GM23338 (cell line): Measurements from ENCODE around the gene IMPDH1. TPM values are rescaled to one million over a fixed set of nuclear protein-coding genes. Genes with fewer than 3 reads are reported as not detected.

ENCODE experiments used
- ATAC-seq: fragments of 200-7000 bp; cut with Tn5 transposase; 3 replicates; pipeline ENCODE4 v1.9.1; 2020
- DNase-seq: peaks from one replicate; pipeline ENCODE4 v3.0.0-alpha.2; 2015; ENCODE audit warnings: low spot score
- H2AFZ ChIP-seq: fragments of 200-600 bp; sonication (generic); 2 replicates; pipeline ENCODE4 v1.8.0; 2016; ENCODE audit warnings: antibody characterized with exemption, mild to moderate bottlenecking, moderate library complexity
- H3F3A ChIP-seq: fragments of 200-600 bp; sonication (generic); replicated peaks from 2 replicates; pipeline ENCODE4 v1.8.0; 2017; ENCODE audit warnings: antibody characterized with exemption, mixed run types, low read depth
- H3K27ac ChIP-seq: fragments of 200-600 bp; sonication (generic); 2 replicates; pipeline ENCODE4 v1.6.1; 2016; ENCODE audit warnings: low read depth
- H3K27me3 ChIP-seq: fragments of 200-600 bp; sonication (generic); 2 replicates; pipeline ENCODE4 v1.8.0; 2016; ENCODE audit warnings: mild to moderate bottlenecking, mixed run types, moderate library complexity; ENCODE audit not compliant: insufficient read depth
- H3K36me3 ChIP-seq: fragments of 200-600 bp; sonication (generic); 2 replicates; pipeline ENCODE4 v1.8.0; 2016; ENCODE audit warnings: mild to moderate bottlenecking; ENCODE audit not compliant: insufficient read depth
- H3K4me1 ChIP-seq: fragments of 200-600 bp; sonication (generic); 2 replicates; pipeline ENCODE4 v1.8.0; 2016; ENCODE audit warnings: mild to moderate bottlenecking, moderate library complexity; ENCODE audit not compliant: insufficient read depth
- H3K4me2 ChIP-seq: fragments of 200-600 bp; sonication (generic); 2 replicates; pipeline ENCODE4 v1.7.1; 2017; ENCODE audit warnings: mixed run types
- H3K4me3 ChIP-seq: fragments of 200-600 bp; sonication (generic); 2 replicates; pipeline ENCODE4 v1.6.1; 2016; ENCODE audit warnings: mixed run types
- H3K79me2 ChIP-seq: fragments of 200-600 bp; sonication (generic); replicated peaks from 2 replicates; pipeline ENCODE4 v1.8.0; 2017; ENCODE audit warnings: mild to moderate bottlenecking; ENCODE audit not compliant: insufficient read depth
- H3K9me2 ChIP-seq: fragments of 200-600 bp; sonication (generic); 2 replicates; pipeline ENCODE4 v1.8.0; 2017; ENCODE audit not compliant: insufficient read depth
- H4K20me1 ChIP-seq: fragments of 200-600 bp; sonication (generic); replicated peaks from 2 replicates; pipeline ENCODE4 v1.8.0; 2017; ENCODE audit warnings: mild to moderate bottlenecking; ENCODE audit not compliant: insufficient read depth
- H3K27ac Mint-ChIP-seq: 2 replicates; pipeline ENCODE4 v1.8.0; 2020; ENCODE audit warnings: inconsistent platforms, mild to moderate bottlenecking, moderate library complexity, mixed read lengths
- H3K27me3 Mint-ChIP-seq: 3 replicates; pipeline ENCODE4 v1.8.0; 2022; ENCODE audit warnings: low read depth, mild to moderate bottlenecking, moderate library complexity, mixed read lengths, inconsistent platforms; ENCODE audit not compliant: insufficient read depth, poor library complexity
- H3K36me3 Mint-ChIP-seq: 3 replicates; pipeline ENCODE4 v1.8.0; 2021; ENCODE audit warnings: low read depth, mild to moderate bottlenecking, inconsistent platforms, moderate library complexity, mixed read lengths
- H3K4me1 Mint-ChIP-seq: 3 replicates; pipeline ENCODE4 v1.8.0; 2020; ENCODE audit warnings: mild to moderate bottlenecking, inconsistent platforms, mixed read lengths
- H3K4me3 Mint-ChIP-seq: 3 replicates; pipeline ENCODE4 v1.8.0; 2021; ENCODE audit warnings: moderate library complexity, mild to moderate bottlenecking, inconsistent platforms, mixed read lengths
- H3K9me3 Mint-ChIP-seq: 3 replicates; pipeline ENCODE4 v1.8.0; 2020; ENCODE audit warnings: moderate library complexity, mild to moderate bottlenecking, inconsistent platforms, mixed read lengths
- POLR2AphosphoS5 ChIP-seq: IDR thresholded peaks from 2 replicates; pipeline ENCODE4 v1.6.1; 2016; ENCODE audit warnings: antibody characterized with exemption, low read depth
- ZNF331 ChIP-seq: fragments of 250-450 bp; sonication (Bioruptor Pico); IDR thresholded peaks from 2 replicates; pipeline ENCODE4 v1.5.0; 2020; ENCODE audit warnings: low read depth, mild to moderate bottlenecking, moderate library complexity
- polyA plus RNA-seq: library from polyadenylated mRNA; unstranded; fragments of >200 nt; fragmentation: Nextera tagmentation; extraction: Ambion mirVana; gene quantifications from 2 replicates; pipeline ENCODE4 v1.2.1, GENCODE V29; 2016
- total RNA-seq: library from RNA; depleted of rRNA; stranded (reverse); fragments of >200 nt; shearing (Covaris generic); gene quantifications from 2 replicates; pipeline ENCODE4 v1.2.3, GENCODE V29; 2014
- TF ChIP-seq, protein P1 (sequence below): fragments of 250-450 bp; sonication (Bioruptor Pico); IDR thresholded peaks from 2 replicates; pipeline ENCODE4 v1.5.0; 2020; ENCODE audit warnings: mild to moderate bottlenecking, moderate library complexity
- TF ChIP-seq, protein P2 (sequence below): IDR thresholded peaks from one replicate; pipeline ENCODE4 v1.6.1; 2018; ENCODE audit warnings: antibody characterized with exemption; ENCODE audit not compliant: unreplicated experiment

Gene IMPDH1
- total and polyA plus RNA-seq, 2 experiments from 2014 or later: 16.4 to 48.3 TPM

DNA sequence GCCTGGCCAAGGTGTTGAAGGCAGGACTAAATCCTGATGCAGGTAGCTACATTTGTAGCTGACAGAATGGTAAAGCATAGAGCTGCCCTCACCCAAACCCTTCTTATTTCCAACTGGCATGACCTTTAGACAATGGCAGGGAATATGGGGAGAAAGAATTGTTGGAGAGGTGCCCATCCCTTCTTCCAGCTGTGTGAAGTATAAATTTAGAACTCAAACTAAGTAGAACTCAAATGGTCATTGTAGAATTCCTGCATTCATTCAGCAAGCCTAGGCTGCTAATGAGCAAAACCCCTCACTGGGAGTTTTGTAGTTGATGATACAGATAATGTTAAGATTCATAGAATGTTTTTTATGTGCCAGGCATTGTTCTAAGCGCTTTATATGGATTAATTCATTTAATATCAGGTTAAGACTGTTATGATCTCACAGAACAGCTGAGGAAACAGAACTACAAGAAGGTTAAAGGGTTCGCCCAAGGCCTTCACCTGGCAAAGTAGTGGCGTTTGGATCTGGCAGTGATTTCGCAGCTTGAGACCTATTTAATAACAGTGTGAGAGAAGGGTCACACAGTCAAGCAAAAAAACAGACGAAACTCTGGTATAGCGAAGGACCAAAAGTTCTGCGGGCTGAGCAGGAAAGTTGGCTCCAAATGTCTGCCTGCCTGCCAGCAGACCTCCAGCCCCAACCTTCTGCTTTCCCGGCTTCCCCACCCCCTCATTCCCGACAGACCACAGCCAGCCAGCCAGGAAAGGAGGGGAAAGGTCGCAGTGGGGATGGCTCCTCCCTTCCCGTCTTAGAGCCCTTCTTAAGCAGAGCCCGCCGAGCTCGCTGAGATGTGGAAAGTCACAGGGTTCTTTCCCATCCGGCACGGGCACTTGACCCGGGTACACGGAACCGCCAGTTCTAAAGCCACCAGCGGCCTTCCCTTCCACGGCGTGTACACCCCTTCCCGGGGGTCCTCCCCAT is 44.3 kb upstream of the IMPDH1 start:
- Histone ChIP-seq H3K36me3 (no peaks in the 10 kb centered on the region), H3K4me3 (peak overlapping the region; percentile 99), H3K27ac (no peak overlapping the region), H3K9me2 (no peaks in the 10 kb centered on the region), H3K79me2 (peaks cover 24% of the 10 kb centered on the region), H3K4me1 (peaks cover 38% of the 10 kb centered on the region), H3K4me2 (peak overlapping the region; percentile 98), H4K20me1 (peaks cover 12% of the 10 kb centered on the region), H2AFZ (peak overlapping the region; percentile 93), H3F3A (peaks cover 7% of the 10 kb centered on the region; the same call in 1 of the 2 replicates), H3K27me3 (peaks cover 6% of the 10 kb centered on the region)
- Mint-ChIP-seq H3K4me3 (peak overlapping the region; percentile 93), H3K9me3 (no peaks in the 10 kb centered on the region), H3K27ac (no peak overlapping the region), H3K27me3 (peaks cover 22% of the 10 kb centered on the region), H3K4me1 (peaks cover 41% of the 10 kb centered on the region), H3K36me3 (peaks cover 25% of the 10 kb centered on the region)
- TF ChIP-seq, protein P1, sequence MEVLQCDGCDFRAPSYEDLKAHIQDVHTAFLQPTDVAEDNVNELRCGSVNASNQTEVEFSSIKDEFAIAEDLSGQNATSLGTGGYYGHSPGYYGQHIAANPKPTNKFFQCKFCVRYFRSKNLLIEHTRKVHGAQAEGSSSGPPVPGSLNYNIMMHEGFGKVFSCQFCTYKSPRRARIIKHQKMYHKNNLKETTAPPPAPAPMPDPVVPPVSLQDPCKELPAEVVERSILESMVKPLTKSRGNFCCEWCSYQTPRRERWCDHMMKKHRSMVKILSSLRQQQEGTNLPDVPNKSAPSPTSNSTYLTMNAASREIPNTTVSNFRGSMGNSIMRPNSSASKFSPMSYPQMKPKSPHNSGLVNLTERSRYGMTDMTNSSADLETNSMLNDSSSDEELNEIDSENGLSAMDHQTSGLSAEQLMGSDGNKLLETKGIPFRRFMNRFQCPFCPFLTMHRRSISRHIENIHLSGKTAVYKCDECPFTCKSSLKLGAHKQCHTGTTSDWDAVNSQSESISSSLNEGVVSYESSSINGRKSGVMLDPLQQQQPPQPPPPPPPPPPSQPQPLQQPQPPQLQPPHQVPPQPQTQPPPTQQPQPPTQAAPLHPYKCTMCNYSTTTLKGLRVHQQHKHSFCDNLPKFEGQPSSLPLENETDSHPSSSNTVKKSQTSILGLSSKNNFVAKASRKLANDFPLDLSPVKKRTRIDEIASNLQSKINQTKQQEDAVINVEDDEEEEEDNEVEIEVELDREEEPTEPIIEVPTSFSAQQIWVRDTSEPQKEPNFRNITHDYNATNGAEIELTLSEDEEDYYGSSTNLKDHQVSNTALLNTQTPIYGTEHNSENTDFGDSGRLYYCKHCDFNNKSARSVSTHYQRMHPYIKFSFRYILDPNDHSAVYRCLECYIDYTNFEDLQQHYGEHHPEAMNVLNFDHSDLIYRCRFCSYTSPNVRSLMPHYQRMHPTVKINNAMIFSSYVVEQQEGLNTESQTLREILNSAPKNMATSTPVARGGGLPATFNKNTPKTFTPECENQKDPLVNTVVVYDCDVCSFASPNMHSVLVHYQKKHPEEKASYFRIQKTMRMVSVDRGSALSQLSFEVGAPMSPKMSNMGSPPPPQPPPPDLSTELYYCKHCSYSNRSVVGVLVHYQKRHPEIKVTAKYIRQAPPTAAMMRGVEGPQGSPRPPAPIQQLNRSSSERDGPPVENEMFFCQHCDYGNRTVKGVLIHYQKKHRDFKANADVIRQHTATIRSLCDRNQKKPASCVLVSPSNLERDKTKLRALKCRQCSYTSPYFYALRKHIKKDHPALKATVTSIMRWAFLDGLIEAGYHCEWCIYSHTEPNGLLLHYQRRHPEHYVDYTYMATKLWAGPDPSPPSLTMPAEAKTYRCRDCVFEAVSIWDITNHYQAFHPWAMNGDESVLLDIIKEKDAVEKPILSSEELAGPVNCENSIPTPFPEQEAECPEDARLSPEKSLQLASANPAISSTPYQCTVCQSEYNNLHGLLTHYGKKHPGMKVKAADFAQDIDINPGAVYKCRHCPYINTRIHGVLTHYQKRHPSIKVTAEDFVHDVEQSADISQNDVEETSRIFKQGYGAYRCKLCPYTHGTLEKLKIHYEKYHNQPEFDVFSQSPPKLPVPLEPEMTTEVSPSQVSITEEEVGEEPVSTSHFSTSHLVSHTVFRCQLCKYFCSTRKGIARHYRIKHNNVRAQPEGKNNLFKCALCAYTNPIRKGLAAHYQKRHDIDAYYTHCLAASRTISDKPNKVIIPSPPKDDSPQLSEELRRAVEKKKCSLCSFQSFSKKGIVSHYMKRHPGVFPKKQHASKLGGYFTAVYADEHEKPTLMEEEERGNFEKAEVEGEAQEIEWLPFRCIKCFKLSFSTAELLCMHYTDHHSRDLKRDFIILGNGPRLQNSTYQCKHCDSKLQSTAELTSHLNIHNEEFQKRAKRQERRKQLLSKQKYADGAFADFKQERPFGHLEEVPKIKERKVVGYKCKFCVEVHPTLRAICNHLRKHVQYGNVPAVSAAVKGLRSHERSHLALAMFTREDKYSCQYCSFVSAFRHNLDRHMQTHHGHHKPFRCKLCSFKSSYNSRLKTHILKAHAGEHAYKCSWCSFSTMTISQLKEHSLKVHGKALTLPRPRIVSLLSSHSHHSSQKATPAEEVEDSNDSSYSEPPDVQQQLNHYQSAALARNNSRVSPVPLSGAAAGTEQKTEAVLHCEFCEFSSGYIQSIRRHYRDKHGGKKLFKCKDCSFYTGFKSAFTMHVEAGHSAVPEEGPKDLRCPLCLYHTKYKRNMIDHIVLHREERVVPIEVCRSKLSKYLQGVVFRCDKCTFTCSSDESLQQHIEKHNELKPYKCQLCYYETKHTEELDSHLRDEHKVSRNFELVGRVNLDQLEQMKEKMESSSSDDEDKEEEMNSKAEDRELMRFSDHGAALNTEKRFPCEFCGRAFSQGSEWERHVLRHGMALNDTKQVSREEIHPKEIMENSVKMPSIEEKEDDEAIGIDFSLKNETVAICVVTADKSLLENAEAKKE (CRISPR knock-in tag): no peak
- peak; percentile 57 for TF ChIP-seq POLR2AphosphoS5
- TF ChIP-seq ZNF331 (CRISPR knock-in tag): no peak
- TF ChIP-seq, protein P2, sequence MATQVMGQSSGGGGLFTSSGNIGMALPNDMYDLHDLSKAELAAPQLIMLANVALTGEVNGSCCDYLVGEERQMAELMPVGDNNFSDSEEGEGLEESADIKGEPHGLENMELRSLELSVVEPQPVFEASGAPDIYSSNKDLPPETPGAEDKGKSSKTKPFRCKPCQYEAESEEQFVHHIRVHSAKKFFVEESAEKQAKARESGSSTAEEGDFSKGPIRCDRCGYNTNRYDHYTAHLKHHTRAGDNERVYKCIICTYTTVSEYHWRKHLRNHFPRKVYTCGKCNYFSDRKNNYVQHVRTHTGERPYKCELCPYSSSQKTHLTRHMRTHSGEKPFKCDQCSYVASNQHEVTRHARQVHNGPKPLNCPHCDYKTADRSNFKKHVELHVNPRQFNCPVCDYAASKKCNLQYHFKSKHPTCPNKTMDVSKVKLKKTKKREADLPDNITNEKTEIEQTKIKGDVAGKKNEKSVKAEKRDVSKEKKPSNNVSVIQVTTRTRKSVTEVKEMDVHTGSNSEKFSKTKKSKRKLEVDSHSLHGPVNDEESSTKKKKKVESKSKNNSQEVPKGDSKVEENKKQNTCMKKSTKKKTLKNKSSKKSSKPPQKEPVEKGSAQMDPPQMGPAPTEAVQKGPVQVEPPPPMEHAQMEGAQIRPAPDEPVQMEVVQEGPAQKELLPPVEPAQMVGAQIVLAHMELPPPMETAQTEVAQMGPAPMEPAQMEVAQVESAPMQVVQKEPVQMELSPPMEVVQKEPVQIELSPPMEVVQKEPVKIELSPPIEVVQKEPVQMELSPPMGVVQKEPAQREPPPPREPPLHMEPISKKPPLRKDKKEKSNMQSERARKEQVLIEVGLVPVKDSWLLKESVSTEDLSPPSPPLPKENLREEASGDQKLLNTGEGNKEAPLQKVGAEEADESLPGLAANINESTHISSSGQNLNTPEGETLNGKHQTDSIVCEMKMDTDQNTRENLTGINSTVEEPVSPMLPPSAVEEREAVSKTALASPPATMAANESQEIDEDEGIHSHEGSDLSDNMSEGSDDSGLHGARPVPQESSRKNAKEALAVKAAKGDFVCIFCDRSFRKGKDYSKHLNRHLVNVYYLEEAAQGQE: no peak
- peak; percentile 91 for DNase-seq
- peak; percentile 78 for ATAC-seq
